ENCODE measurements around the gene TLX3. TPM values are rescaled to one million over a fixed set of nuclear protein-coding genes. Genes with fewer than 3 reads are reported as not detected.

TLX3 gene
- total RNA-seq, result not detected

GRCh38 chr5:171308453-171309275 lies at the start of gene TLX3:
Gene TLX3 (plus strand): TSS chr5:171309248. CDS start chr5:171309366, 118 bp downstream.
- peaks cover 46% of the 10 kb centered on the region for H3K4me1 ChIP-seq
- H3K27me3 ChIP-seq, result peaks cover 15% of the 10 kb centered on the region
- TF ChIP-seq CTCF (IDR thresholded peaks at IDR 0.05) (no peak), POLR2A (IDR thresholded peaks at IDR 0.05) (no peak), POLR2AphosphoS5 (IDR thresholded peaks at IDR 0.05; ENCODE audit: insufficient read depth in 1 of 2, low read depth in 1 of 2) (no peak)
- no peaks in the 10 kb centered on the region for H3K36me3 ChIP-seq
- no peaks in the 10 kb centered on the region for H3K9me3 ChIP-seq
- intact Hi-C loops (cut with DNase I), result no loop called here
- no peak within 1 kb of the TSS for H3K27ac ChIP-seq
- H3K4me3 ChIP-seq, result no peak within 1 kb of the TSS
- no peak for DNase-seq (ENCODE audit: extremely low spot score in 2 of 2)

GRCh38 chr5:171261361-171261760 lies 47.7 kb upstream of the TLX3 start:
- H3K27me3 ChIP-seq, result no peaks in the 10 kb centered on the region
- intact Hi-C loops (cut with DNase I), result no loop called here
- TF ChIP-seq POLR2A (IDR thresholded peaks at IDR 0.05), result no peak
- TF ChIP-seq POLR2AphosphoS5 (IDR thresholded peaks at IDR 0.05; ENCODE audit: insufficient read depth in 1 of 2, low read depth in 1 of 2), result no peak
- no peak for TF ChIP-seq CTCF (IDR thresholded peaks at IDR 0.05)

GRCh38 chr5:171261904-171262303 lies 47.1 kb upstream of the TLX3 start:
- Histone ChIP-seq H3K4me3 (no peak overlapping the region), H3K4me1 (no peaks in the 10 kb centered on the region), H3K36me3 (no peaks in the 10 kb centered on the region), H3K9me3 (no peaks in the 10 kb centered on the region), H3K27me3 (no peaks in the 10 kb centered on the region), H3K27ac (no peak overlapping the region)
- TF ChIP-seq CTCF (IDR thresholded peaks at IDR 0.05) (no peak), POLR2AphosphoS5 (IDR thresholded peaks at IDR 0.05; ENCODE audit: insufficient read depth in 1 of 2, low read depth in 1 of 2) (no peak), POLR2A (IDR thresholded peaks at IDR 0.05) (no peak)
- intact Hi-C loops (cut with DNase I), result no loop called here
- DNase-seq (ENCODE audit: extremely low spot score in 2 of 2), result no peak

More at GRCh38 chr5:171261361-171261760, 47.7 kb upstream of the TLX3 start:
- Histone ChIP-seq H3K4me3 (no peak overlapping the region), H3K9me3 (no peaks in the 10 kb centered on the region), H3K36me3 (no peaks in the 10 kb centered on the region), H3K27ac (no peak overlapping the region), H3K4me1 (no peaks in the 10 kb centered on the region)
- DNase-seq (ENCODE audit: extremely low spot score in 2 of 2), result no peak

GRCh38 chr5:171263181-171263580 lies 45.9 kb upstream of the TLX3 start:
- H3K27ac ChIP-seq, result no peak overlapping the region
- DNase-seq (ENCODE audit: extremely low spot score in 2 of 2), result no peak
- no peak for TF ChIP-seq CTCF (IDR thresholded peaks at IDR 0.05)
- TF ChIP-seq POLR2AphosphoS5 (IDR thresholded peaks at IDR 0.05; ENCODE audit: insufficient read depth in 1 of 2, low read depth in 1 of 2), result no peak
- no peak for TF ChIP-seq POLR2A (IDR thresholded peaks at IDR 0.05)
- intact Hi-C loops (cut with DNase I), result no loop called here
- no peak overlapping the region for H3K4me3 ChIP-seq
- no peaks in the 10 kb centered on the region for H3K36me3 ChIP-seq
- H3K27me3 ChIP-seq, result no peaks in the 10 kb centered on the region
- H3K9me3 ChIP-seq, result no peaks in the 10 kb centered on the region
- H3K4me1 ChIP-seq, result no peaks in the 10 kb centered on the region

- intact Hi-C loops (cut with DNase I), result no loop called here
- TF ChIP-seq CTCF (IDR thresholded peaks at IDR 0.05) (no peak), POLR2A (IDR thresholded peaks at IDR 0.05) (no peak), POLR2AphosphoS5 (IDR thresholded peaks at IDR 0.05; ENCODE audit: insufficient read depth in 1 of 2, low read depth in 1 of 2) (no peak)
- no peak overlapping the region for H3K4me3 ChIP-seq
- H3K9me3 ChIP-seq, result no peaks in the 10 kb centered on the region
- H3K36me3 ChIP-seq, result no peaks in the 10 kb centered on the region
- H3K4me1 ChIP-seq, result no peaks in the 10 kb centered on the region
- H3K27me3 ChIP-seq, result no peaks in the 10 kb centered on the region
- H3K27ac ChIP-seq, result no peak overlapping the region
- DNase-seq (ENCODE audit: extremely low spot score in 2 of 2), result no peak
Measured at GRCh38 chr5:171264843-171265242, 44.2 kb upstream of the TLX3 start.
